Medulla oblongata (tissue), 1 donor: ENCODE results near the gene GARNL3.

Source experiments
- DNase-seq: peaks from one replicate; pipeline ENCODE4 v3.0.0-alpha.2; 2015; ENCODE audit errors: extremely low spot score

Gene GARNL3

GRCh38 chr9:127351182-127352166 lies 86.9 kb downstream of the GARNL3 start:
- no peak for DNase-seq

GRCh38 chr9:127353882-127354281 lies 89.3 kb downstream of the GARNL3 start:
- DNase-seq = no peak

GRCh38 chr9:127356906-127357305 lies 92.3 kb downstream of the GARNL3 start:
- no peak for DNase-seq

GRCh38 chr9:127358023-127358535 lies 93.5 kb downstream of the GARNL3 start:
- DNase-seq = no peak

- no peak for DNase-seq
Observed at GRCh38 chr9:127358770-127359169, 94.2 kb downstream of the GARNL3 start.

GRCh38 chr9:127360250-127360649 lies 95.7 kb downstream of the GARNL3 start:
- DNase-seq = peak; percentile 41

GRCh38 chr9:127360829-127361228 lies 96.3 kb downstream of the GARNL3 start:
- peak; percentile 56 for DNase-seq

- no peak for DNase-seq
Observed at GRCh38 chr9:127361561-127361960, 97.0 kb downstream of the GARNL3 start.

GRCh38 chr9:127362829-127363228 lies 98.3 kb downstream of the GARNL3 start:
- DNase-seq = no peak

- no peak for DNase-seq
Observed at GRCh38 chr9:127365461-127365860, 100.9 kb downstream of the GARNL3 start.

GRCh38 chr9:127366594-127366993 lies 102.0 kb downstream of the GARNL3 start:
- peak; percentile 64 for DNase-seq

- DNase-seq = peak; percentile 42
Observed at GRCh38 chr9:127368852-127369402, 104.4 kb downstream of the GARNL3 start.

GRCh38 chr9:127369428-127369827 lies 104.9 kb downstream of the GARNL3 start:
- DNase-seq = no peak

- no peak for DNase-seq
Observed at GRCh38 chr9:127370147-127370579, 105.6 kb downstream of the GARNL3 start.

- no peak for DNase-seq
Observed at GRCh38 chr9:127370672-127371648, 106.4 kb downstream of the GARNL3 start.

- no peak for DNase-seq
Observed at GRCh38 chr9:127380479-127380878, 115.9 kb downstream of the GARNL3 start.

- DNase-seq = no peak
Observed at GRCh38 chr9:127382541-127382940, 118.0 kb downstream of the GARNL3 start.

- no peak for DNase-seq
Observed at GRCh38 chr9:127384016-127384730, 119.6 kb downstream of the GARNL3 start.

GRCh38 chr9:127384901-127385300 lies 120.3 kb downstream of the GARNL3 start:
- DNase-seq = no peak

- DNase-seq = no peak
Observed at GRCh38 chr9:127386249-127386648, 121.7 kb downstream of the GARNL3 start.

- DNase-seq = no peak
Observed at GRCh38 chr9:127386981-127387380, 122.4 kb downstream of the GARNL3 start.
